DOHH2 (cell line): ENCODE results near the gene GALNT3.

ENCODE experiments used
- H3F3A ChIP-seq: fragments of 200-600 bp; sonication (generic), shearing (Covaris generic); 2 replicates; pipeline ENCODE4 v1.6.0; 2016; ENCODE audit warnings: antibody characterized with exemption, mild to moderate bottlenecking; ENCODE audit not compliant: control insufficient read depth, insufficient read depth
- H3K27ac ChIP-seq: fragments of 200-600 bp; sonication (generic); 2 replicates; pipeline ENCODE4 v1.5.1; 2014; ENCODE audit warnings: low read depth, mild to moderate bottlenecking, low read length, moderate library complexity
- H3K27me3 ChIP-seq: fragments of 200-600 bp; sonication (generic); 2 replicates; pipeline ENCODE4 v1.6.1; 2014; ENCODE audit warnings: mild to moderate bottlenecking, low read length, mixed read lengths; ENCODE audit not compliant: control insufficient read depth
- H3K36me3 ChIP-seq: fragments of 200-600 bp; sonication (generic); 2 replicates; pipeline ENCODE4 v1.6.1; 2014; ENCODE audit warnings: mild to moderate bottlenecking, low read length, moderate library complexity, mixed read lengths; ENCODE audit not compliant: control insufficient read depth
- H3K4me1 ChIP-seq: fragments of 200-600 bp; sonication (generic); 2 replicates; pipeline ENCODE4 v1.6.1; 2014; ENCODE audit warnings: mild to moderate bottlenecking, low read length, mixed read lengths; ENCODE audit not compliant: control insufficient read depth
- H3K4me2 ChIP-seq: fragments of 200-600 bp; sonication (generic); 2 replicates; pipeline ENCODE4 v1.6.0; 2014; ENCODE audit warnings: mild to moderate bottlenecking, low read length, moderate library complexity
- H3K4me3 ChIP-seq: fragments of 200-600 bp; sonication (generic); 2 replicates; pipeline ENCODE4 v1.5.1; 2014; ENCODE audit warnings: mild to moderate bottlenecking, low read length, mixed read lengths
- H3K79me2 ChIP-seq: fragments of 200-600 bp; sonication (generic); 2 replicates; pipeline ENCODE4 v1.6.1; 2014; ENCODE audit warnings: mild to moderate bottlenecking, low read length, mixed read lengths; ENCODE audit not compliant: control insufficient read depth
- H3K9me2 ChIP-seq: fragments of 200-600 bp; sonication (generic); replicated peaks from 2 replicates; pipeline ENCODE4 v1.6.1; 2014; ENCODE audit warnings: mild to moderate bottlenecking, low read length, mixed read lengths; ENCODE audit not compliant: control insufficient read depth
- H3K9me3 ChIP-seq: fragments of 200-600 bp; sonication (generic); 2 replicates; pipeline ENCODE4 v1.6.1; 2014; ENCODE audit warnings: antibody characterized with exemption, low read length, mixed read lengths; ENCODE audit not compliant: control insufficient read depth, insufficient read depth
- H4K20me1 ChIP-seq: fragments of 200-600 bp; sonication (generic); 2 replicates; pipeline ENCODE4 v1.6.0; 2014; ENCODE audit warnings: low read depth, mild to moderate bottlenecking, antibody characterized with exemption, low read length, moderate library complexity; ENCODE audit not compliant: control insufficient read depth, insufficient read depth
- CTCF ChIP-seq: fragments of 200-600 bp; sonication (generic); IDR thresholded peaks from one replicate; pipeline ENCODE4 v1.5.1; 2014; ENCODE audit warnings: antibody characterized with exemption, mild to moderate bottlenecking, low read depth, low read length; ENCODE audit not compliant: poor library complexity, severe bottlenecking
- EZH2phosphoT487 ChIP-seq: fragments of 200-600 bp; sonication (generic); IDR thresholded peaks from 2 replicates; pipeline ENCODE4 v1.6.1; 2017; ENCODE audit warnings: borderline replicate concordance, mild to moderate bottlenecking, antibody characterized with exemption, low read length, moderate library complexity, mixed read lengths

GALNT3 gene

GRCh38 chr2:165814473-165814872, 20.4 kb upstream of the GALNT3 start:
- Histone ChIP-seq H3K9me3 (no peaks in the 10 kb centered on the region), H3K36me3 (peaks cover 6% of the 10 kb centered on the region; the same call in 1 of the 2 replicates), H3K4me1 (peaks cover 42% of the 10 kb centered on the region), H3K27ac (no peak overlapping the region), H3F3A (peaks cover 4% of the 10 kb centered on the region; the same call in 1 of the 2 replicates), H3K79me2 (no peaks in the 10 kb centered on the region), H3K9me2 (no peaks in the 10 kb centered on the region), H3K4me3 (no peak overlapping the region), H3K27me3 (no peaks in the 10 kb centered on the region), H4K20me1 (no peaks in the 10 kb centered on the region), H3K4me2 (no peak overlapping the region)
- TF ChIP-seq CTCF (no peak), EZH2phosphoT487 (no peak)

- H3F3A ChIP-seq: peaks cover 4% of the 10 kb centered on the region; the same call in 1 of the 2 replicates
- H3K9me2 ChIP-seq: no peaks in the 10 kb centered on the region
- H3K36me3 ChIP-seq: peaks cover 6% of the 10 kb centered on the region; the same call in 1 of the 2 replicates
- H3K27ac ChIP-seq: no peak overlapping the region
- peaks cover 23% of the 10 kb centered on the region for H3K4me1 ChIP-seq
- no peaks in the 10 kb centered on the region for H3K27me3 ChIP-seq
- no peaks in the 10 kb centered on the region for H3K9me3 ChIP-seq
- no peaks in the 10 kb centered on the region for H4K20me1 ChIP-seq
- no peaks in the 10 kb centered on the region for H3K79me2 ChIP-seq
- TF ChIP-seq EZH2phosphoT487 (no peak), CTCF (no peak)
- H3K4me2 ChIP-seq: no peak overlapping the region
- H3K4me3 ChIP-seq: no peak overlapping the region
Measured at GRCh38 chr2:165811592-165812370, 17.7 kb upstream of the GALNT3 start.

- peaks cover 4% of the 10 kb centered on the region; the same call in 1 of the 2 replicates for H3K36me3 ChIP-seq
- no peaks in the 10 kb centered on the region for H3K79me2 ChIP-seq
- 0 out of 2 replicates have a peak, but pooled peaks cover 2% of the 10 kb centered on the region for H3F3A ChIP-seq
- no peak overlapping the region for H3K4me2 ChIP-seq
- no peaks in the 10 kb centered on the region for H3K9me2 ChIP-seq
- H3K9me3 ChIP-seq: no peaks in the 10 kb centered on the region
- TF ChIP-seq EZH2phosphoT487 (no peak), CTCF (no peak)
- H3K4me1 ChIP-seq: peaks cover 9% of the 10 kb centered on the region
- H3K27me3 ChIP-seq: no peaks in the 10 kb centered on the region
- H4K20me1 ChIP-seq: no peaks in the 10 kb centered on the region
- H3K4me3 ChIP-seq: no peak overlapping the region
- H3K27ac ChIP-seq: no peak overlapping the region
Measured at GRCh38 chr2:165810418-165810817, 16.4 kb upstream of the GALNT3 start.
